KBM-7 (cell line): ENCODE data around the gene FRMD8.

Experiments used
- DNase-seq: peaks from one replicate; pipeline ENCODE4 v3.0.0-alpha.2; 2015
- in situ Hi-C: fragments of 300-500 bp; cut with MboI; formaldehyde crosslinking; loops from 2 replicates; pipeline ENCODE4 v1.14.3; 2020; ENCODE audit warnings: low sequenced_read_pairs, low pct_unique_long_range_greater_than_20kb, mixed read lengths

The FRMD8 gene

DNA sequence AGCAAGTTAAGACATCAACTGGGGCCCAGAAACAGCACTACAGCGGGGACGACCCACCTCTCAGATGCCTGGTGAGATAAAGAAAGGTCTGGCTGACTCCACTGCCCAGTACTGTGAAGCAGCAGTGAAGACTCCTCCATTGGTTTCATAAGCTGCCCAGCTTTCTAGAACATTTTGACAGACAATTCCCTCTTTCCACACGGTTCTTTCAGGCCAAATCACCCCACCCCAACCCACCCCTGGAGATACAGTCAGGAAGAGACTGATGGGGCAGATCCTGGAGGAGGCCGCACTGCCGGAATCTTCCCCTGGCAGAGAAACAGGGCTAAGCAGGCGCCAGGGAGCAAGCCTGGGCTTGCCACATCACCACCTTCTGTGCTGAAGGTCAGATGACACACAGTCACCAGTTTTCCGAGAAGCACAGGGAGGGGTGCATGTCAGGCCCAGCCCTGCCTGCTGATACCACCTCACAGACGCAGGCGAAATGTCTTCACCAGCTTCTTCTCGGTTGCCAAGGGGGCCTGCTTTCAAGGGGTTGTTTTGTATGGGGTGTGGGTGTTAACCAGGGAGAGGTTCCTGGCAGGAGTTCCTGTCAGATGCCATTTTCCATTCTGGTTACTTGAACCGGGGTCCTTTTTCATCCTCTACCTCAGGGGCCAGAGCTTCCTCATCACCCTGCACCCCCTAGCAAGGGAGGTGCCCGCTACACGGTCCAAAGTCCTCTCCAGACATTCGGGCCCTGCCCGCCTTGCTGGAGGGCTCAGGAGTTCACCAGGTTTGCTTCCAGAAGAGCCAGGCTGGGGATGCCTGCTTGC, 34.7 kb downstream of the FRMD8 start:
- in situ Hi-C loops: no loop called here
- DNase-seq: peak; percentile 96

DNA sequence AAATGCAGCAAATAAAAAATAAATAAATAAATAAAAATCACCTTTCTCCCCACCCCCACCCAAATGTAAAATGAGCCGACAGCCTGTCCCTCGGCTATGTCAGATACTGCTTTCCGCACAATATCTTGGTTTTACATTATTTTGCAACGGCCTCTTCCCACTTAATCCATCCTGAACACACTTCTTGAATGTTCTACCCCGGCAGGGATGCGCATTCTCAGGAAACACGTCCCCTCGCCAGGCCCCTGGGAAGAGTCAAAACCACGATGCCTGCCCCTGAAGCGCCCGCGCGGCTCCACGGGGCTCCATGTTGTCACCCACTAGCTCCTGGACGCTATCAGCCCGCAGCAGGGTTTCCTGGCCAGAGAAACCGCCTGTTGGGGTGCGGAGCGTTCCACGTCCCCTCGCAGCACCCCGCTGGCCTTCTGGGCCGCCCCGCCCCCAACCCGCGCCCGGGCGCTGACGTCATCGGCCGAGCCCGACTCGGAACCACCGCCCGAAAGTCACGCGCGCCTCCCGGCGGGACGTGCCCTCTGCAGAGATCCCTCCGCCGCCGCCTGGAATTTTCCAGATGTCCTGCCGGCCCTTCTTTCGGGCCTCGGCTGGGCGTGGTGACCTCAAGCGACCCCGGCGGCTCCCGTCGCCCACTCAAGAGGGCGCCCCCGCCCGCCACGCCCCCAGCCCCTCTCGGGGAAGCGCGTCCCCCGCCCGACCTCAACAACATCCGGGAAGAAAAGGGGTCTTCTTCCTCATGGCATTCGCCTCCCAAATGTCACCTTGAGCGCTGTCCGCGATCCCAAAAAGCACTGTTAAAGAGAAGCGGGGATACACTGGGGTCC, 35.6 kb downstream of the FRMD8 start:
- peak; percentile 95 for DNase-seq
- in situ Hi-C loops: no loop called here

- in situ Hi-C loops: no loop called here
- peak; percentile 90 for DNase-seq
Measured at GRCh38 chr11:65422633-65423515, 36.4 kb downstream of the FRMD8 start, which contains the start of gene NEAT1. NEAT1 (plus strand) TSS chr11:65422798.

DNA sequence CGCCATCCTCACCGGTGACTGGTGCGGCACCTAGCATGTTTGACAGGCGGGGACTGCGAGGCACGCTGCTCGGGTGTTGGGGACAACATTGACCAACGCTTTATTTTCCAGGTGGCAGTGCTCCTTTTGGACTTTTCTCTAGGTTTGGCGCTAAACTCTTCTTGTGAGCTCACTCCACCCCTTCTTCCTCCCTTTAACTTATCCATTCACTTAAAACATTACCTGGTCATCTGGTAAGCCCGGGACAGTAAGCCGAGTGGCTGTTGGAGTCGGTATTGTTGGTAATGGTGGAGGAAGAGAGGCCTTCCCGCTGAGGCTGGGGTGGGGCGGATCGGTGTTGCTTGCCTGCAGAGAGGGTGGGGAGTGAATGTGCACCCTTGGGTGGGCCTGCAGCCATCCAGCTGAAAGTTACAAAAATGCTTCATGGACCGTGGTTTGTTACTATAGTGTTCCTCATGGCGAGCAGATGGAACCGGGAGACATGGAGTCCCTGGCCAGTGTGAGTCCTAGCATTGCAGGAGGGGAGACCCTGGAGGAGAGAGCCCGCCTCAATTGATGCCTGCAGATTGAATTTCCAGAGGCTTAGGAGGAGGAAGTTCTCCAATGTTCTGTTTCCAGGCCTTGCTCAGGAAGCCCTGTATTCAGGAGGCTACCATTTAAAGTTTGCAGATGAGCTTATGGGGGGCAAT, 37.2 kb downstream of the FRMD8 start:
- in situ Hi-C loops: no loop called here

GRCh38 chr11:65424205-65425104, 38.0 kb downstream of the FRMD8 start:
- peak; percentile 76 for DNase-seq
- in situ Hi-C loops: no loop called here

More for the DNA sequence above, 37.2 kb downstream of the FRMD8 start:
- peak; percentile 68 for DNase-seq

DNA sequence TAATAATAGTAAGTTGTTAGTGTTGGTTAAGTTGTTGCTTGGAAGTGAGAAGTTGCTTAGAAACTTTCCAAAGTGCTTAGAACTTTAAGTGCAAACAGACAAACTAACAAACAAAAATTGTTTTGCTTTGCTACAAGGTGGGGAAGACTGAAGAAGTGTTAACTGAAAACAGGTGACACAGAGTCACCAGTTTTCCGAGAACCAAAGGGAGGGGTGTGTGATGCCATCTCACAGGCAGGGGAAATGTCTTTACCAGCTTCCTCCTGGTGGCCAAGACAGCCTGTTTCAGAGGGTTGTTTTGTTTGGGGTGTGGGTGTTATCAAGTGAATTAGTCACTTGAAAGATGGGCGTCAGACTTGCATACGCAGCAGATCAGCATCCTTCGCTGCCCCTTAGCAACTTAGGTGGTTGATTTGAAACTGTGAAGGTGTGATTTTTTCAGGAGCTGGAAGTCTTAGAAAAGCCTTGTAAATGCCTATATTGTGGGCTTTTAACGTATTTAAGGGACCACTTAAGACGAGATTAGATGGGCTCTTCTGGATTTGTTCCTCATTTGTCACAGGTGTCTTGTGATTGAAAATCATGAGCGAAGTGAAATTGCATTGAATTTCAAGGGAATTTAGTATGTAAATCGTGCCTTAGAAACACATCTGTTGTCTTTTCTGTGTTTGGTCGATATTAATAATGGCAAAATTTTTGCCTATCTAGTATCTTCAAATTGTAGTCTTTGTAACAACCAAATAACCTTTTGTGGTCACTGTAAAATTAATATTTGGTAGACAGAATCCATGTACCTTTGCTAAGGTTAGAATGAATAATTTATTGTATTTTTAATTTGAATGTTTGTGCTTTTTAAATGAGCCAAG, 38.9 kb downstream of the FRMD8 start:
- peak; percentile 84 for DNase-seq
- in situ Hi-C loops: no loop called here

GRCh38 chr11:65425971-65426838, 39.8 kb downstream of the FRMD8 start:
- in situ Hi-C loops: no loop called here
- peak; percentile 88 for DNase-seq

- in situ Hi-C loops: no loop called here
- DNase-seq: peak; percentile 84
Measured at GRCh38 chr11:65426839-65427690, 40.6 kb downstream of the FRMD8 start.

- in situ Hi-C loops: no loop called here
- DNase-seq: peak; percentile 85
Measured at GRCh38 chr11:65427691-65428577, 41.5 kb downstream of the FRMD8 start.

DNA sequence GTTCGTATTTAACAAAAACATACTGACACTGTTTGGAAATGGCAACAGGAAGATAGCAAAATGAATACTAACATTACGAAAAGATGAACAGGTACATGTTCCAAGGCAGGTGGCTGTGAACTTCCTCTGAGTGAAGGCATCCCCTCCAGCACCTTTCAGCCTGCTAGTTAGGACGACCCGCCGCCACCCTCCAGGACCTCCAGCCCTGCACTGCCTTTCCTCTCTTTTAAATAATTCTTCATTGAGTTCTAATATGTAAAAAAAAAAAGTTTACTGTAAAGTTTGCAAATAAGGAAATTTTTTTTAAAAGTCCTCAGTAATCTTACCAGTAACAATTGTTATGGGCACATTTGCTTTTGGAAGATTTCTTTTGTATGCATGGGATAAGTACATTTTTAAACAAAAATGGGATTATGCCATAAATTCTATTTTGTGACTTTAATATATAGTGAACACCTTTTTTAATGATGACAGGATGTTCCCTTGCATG, 42.2 kb downstream of the FRMD8 start:
- in situ Hi-C loops: no loop called here
- no peak for DNase-seq

DNA sequence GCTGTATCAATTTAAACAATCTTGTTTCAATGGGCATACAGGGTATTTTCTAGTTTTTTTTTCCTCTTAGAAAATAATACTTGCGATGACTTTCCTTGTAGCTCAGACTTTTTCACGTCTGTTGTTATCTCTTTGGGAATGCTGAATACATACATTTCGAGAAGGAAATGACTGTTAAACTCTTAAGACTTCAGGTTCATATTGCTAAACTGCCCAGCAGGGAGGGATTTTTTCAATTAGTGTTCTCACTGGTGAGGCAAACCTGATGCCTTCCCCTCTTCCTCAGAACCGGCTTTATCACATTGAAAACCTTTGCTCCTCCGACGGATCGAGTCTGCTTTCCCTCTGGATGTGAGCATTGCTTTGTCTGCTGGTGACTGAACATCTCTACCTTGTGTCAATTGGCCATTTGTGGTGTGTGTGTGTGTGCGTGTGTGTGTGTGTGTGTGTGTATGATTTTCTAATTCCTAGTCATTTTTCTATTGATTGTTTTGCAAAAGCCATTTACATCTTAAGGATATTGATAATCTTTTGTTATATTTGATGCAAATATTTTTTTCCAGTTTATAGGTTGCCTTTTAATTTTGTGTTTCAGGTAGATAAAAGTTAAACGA, 42.7 kb downstream of the FRMD8 start:
- peak; percentile 83 for DNase-seq
- in situ Hi-C loops: no loop called here

- in situ Hi-C loops: no loop called here
- peak; percentile 87 for DNase-seq
Measured at GRCh38 chr11:65429724-65430405, 43.4 kb downstream of the FRMD8 start.
